BJ (cell line): ENCODE results near the gene SPAG5. TPM values are rescaled to one million over a fixed set of nuclear protein-coding genes. Genes with fewer than 3 reads are reported as not detected.
"Not testable (repeated sequence)": the region's sequence is repeated elsewhere in the genome, so short reads cannot be mapped to it uniquely, and the experiment has no call there.

Experiments used
- CTCF ChIA-PET: fragments of 350-600 bp; formaldehyde crosslinking; extraction: SDS; loops from one replicate; lab custom pipeline; 2021; ENCODE audit warnings: antibody characterized with exemption, inconsistent platforms; lab: Yijun Ruan, JAX
- POLR2A ChIA-PET: fragments of 300-600 bp; sonication (Branson Sonifier 250); formaldehyde crosslinking; extraction: SDS; loops from one replicate; lab custom pipeline; 2021; ENCODE audit warnings: antibody characterized with exemption; lab: Charles Lee
- DNase-seq: peaks from one replicate; pipeline ENCODE4 v3.0.0-alpha.2; 2011; ENCODE audit warnings: low read depth
- H3K27me3 ChIP-seq: 2 replicates; pipeline ENCODE4 v1.6.0; 2011; ENCODE audit warnings: low read length; ENCODE audit not compliant: control insufficient read depth, insufficient read depth
- H3K36me3 ChIP-seq: 2 replicates; pipeline ENCODE4 v1.5.1; 2011; ENCODE audit warnings: low read length; ENCODE audit not compliant: control insufficient read depth, insufficient read depth
- H3K4me3 ChIP-seq: 2 replicates; pipeline ENCODE4 v1.5.1; 2011; ENCODE audit warnings: low read depth, mild to moderate bottlenecking, control low read depth, low read length
- polyA plus RNA-seq: library from polyadenylated mRNA; depleted of rRNA; stranded (reverse); fragments of >200 nt; gene quantifications from 2 replicates; pipeline ENCODE4 v1.2.3, GENCODE V29; 2011
- TF ChIP-seq, protein P1 (sequence below): IDR thresholded peaks from 2 replicates; pipeline ENCODE4 v1.5.1; 2011; ENCODE audit warnings: low read depth, mild to moderate bottlenecking, control low read depth, inconsistent platforms, low read length, moderate library complexity; ENCODE audit not compliant: insufficient read depth

The SPAG5 gene
- polyA plus RNA-seq, 1 experiment: 41.3 TPM

DNA sequence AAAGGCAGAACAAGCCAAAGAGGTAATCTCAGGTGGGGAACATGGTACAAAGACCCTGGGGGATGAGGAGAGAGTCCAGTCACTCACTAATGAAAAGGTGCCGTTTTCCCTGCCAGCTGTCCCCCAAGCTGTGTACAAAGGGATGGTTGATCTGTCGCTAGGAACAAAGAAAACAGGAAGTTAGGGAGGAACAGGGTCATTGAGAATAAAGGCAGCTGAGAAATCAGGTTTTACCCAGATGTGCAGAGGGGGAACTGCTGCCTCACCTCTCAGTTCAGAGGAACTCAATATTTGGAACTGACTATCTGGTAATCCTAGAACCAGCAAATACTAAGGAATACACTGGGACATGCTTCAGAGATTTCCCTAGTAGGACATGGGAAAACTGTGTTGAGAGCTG, 13.7 kb upstream of the SPAG5 start:
- DNase-seq: no peak
- POLR2A ChIA-PET: no interaction called here
- CTCF ChIA-PET: interaction anchor here (0.7 to 3.7 kb wide), 18 partner anchors 10 to 142 kb away, joined by 3 to 35 read pairs (median 7); partner anchors contain the start of genes ALDOC, BLTP2, PIGS and SPAG5
- TF ChIP-seq, protein P1, sequence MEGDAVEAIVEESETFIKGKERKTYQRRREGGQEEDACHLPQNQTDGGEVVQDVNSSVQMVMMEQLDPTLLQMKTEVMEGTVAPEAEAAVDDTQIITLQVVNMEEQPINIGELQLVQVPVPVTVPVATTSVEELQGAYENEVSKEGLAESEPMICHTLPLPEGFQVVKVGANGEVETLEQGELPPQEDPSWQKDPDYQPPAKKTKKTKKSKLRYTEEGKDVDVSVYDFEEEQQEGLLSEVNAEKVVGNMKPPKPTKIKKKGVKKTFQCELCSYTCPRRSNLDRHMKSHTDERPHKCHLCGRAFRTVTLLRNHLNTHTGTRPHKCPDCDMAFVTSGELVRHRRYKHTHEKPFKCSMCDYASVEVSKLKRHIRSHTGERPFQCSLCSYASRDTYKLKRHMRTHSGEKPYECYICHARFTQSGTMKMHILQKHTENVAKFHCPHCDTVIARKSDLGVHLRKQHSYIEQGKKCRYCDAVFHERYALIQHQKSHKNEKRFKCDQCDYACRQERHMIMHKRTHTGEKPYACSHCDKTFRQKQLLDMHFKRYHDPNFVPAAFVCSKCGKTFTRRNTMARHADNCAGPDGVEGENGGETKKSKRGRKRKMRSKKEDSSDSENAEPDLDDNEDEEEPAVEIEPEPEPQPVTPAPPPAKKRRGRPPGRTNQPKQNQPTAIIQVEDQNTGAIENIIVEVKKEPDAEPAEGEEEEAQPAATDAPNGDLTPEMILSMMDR: no peak
- Histone ChIP-seq H3K4me3 (no peak overlapping the region), H3K36me3 (peaks cover 13% of the 10 kb centered on the region), H3K27me3 (no peaks in the 10 kb centered on the region)

- ChIA-PET POLR2A (no interaction called here), CTCF (interaction anchor here (1.0 to 3.7 kb wide), 9 partner anchors 9 to 117 kb away, joined by 3 to 27 read pairs (median 4); partner anchors contain the start of genes BLTP2 and PIGS)
- DNase-seq: no peak
- TF ChIP-seq, protein P1: no peak
- Histone ChIP-seq H3K27me3 (no peaks in the 10 kb centered on the region), H3K4me3 (no peak overlapping the region), H3K36me3 (no peaks in the 10 kb centered on the region; the same call in 1 of the 2 replicates)
These were observed 11.6 kb upstream of the SPAG5 start for GRCh38 chr17:28610376-28610775.

DNA sequence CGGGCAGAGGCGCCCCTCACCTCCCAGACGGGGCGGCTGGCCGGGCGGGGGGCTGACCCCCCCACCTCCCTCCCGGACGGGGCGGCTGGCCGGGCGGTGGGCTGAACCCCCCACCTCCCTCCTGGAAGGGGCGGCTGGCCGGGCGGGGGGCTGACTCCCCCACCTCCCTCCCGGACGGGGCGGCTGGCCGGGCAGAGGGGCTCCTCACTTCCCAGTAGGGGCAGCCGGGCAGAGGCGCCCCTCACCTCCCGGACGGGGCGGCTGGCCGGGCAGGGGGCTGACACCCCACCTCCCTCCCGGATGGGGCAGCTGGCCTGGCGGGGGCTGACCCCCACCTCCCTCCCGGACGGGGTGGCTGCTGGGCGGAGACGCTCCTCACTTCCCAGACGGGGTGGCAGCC, 5.2 kb upstream of the SPAG5 start:
- H3K4me3 ChIP-seq, DNase-seq, POLR2A ChIA-PET, CTCF ChIA-PET, H3K27me3 ChIP-seq, H3K36me3 ChIP-seq: not testable (repeated sequence)

- Histone ChIP-seq H3K27me3 (no peaks in the 10 kb centered on the region), H3K36me3 (no peaks in the 10 kb centered on the region), H3K4me3 (peak overlapping the region; percentile 65)
- CTCF ChIA-PET: interaction anchor here (1.1 to 5.5 kb wide), 3 partner anchors 10 to 45 kb away, joined by 4 to 35 read pairs (median 6); partner anchors contain the start of genes BLTP2 and RSKR
- peak; percentile 53 for DNase-seq
- TF ChIP-seq, protein P1: no peak
- POLR2A ChIA-PET: interaction anchor here (0.5 kb wide), 1 partner anchor 101 kb away, joined by 16 read pairs; no protein-coding TSS in a partner anchor
These were observed 723 bp upstream of the SPAG5 start for GRCh38 chr17:28599311-28600184.

DNA sequence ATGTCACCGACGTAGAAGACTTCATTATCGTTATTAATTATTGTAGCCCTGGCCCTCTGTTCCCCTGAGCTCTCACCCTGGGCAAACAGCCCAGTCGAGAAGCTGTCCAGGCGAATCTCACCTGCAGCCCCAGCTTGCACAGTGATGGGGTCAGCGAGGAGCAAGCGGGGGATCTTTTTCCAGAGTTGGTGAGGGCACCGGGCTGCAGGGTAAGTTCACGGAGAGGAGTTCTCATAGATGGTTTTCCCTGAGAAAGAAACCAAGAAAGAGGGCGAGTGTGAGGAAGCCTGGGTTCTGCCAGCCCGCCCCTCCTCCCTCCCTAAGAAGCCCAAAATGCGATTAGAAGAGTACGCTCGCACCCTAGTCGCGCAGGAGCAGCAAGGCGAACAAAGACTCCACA, 436 bp downstream of the SPAG5 start:
- CTCF ChIA-PET: interaction anchor here (5.5 kb wide), 1 partner anchor 14 kb away, joined by 35 read pairs; the partner anchor contains the start of gene RSKR
- peak overlapping the region; percentile 65 for H3K4me3 ChIP-seq
- no peak for DNase-seq
- POLR2A ChIA-PET: interaction anchor here (1.0 kb wide), 1 partner anchor 9 kb away, joined by 3 read pairs; no protein-coding TSS in a partner anchor
- no peaks in the 10 kb centered on the region for H3K36me3 ChIP-seq
- TF ChIP-seq, protein P1: no peak
- no peaks in the 10 kb centered on the region for H3K27me3 ChIP-seq
